Natural killer cell (primary cell): ENCODE data around the gene CDCA7. TPM values are rescaled to one million over a fixed set of nuclear protein-coding genes. Genes with fewer than 3 reads are reported as not detected.
A peak's percentile ranks its signal among the peaks of the same experiment; 100 is the strongest.

ENCODE experiments used
- ATAC-seq, 3 donors: fragments of 150-1000 bp in 2 of 3; fragments of 200-7000 bp in 1 of 3; cut with Tn5 transposase; 1 replicate in 1 of 3; 2 replicates in 2 of 3; pipeline ENCODE4 v1.10.0; 2021; ENCODE audit warnings: mild to moderate bottlenecking in 2 of 3, moderate library complexity in 2 of 3
- DNase-seq, 2 donors: peaks; one replicate each; pipeline versions ENCODE4 v3.0.0 to v3.0.0-alpha.2; 2013 to 2021; ENCODE audit warnings: mixed read lengths in 1 of 2
- H3K27ac ChIP-seq: one replicate; pipeline ENCODE4 v1.5.1; 2013; ENCODE audit warnings: mild to moderate bottlenecking, low read length
- H3K27me3 ChIP-seq: one replicate; pipeline ENCODE4 v1.6.1; 2013; ENCODE audit warnings: low read length; ENCODE audit not compliant: control insufficient read depth, insufficient read depth
- H3K36me3 ChIP-seq: one replicate; pipeline ENCODE4 v1.6.1; 2013; ENCODE audit warnings: low read length; ENCODE audit not compliant: control insufficient read depth, insufficient read depth
- H3K4me1 ChIP-seq: one replicate; pipeline ENCODE4 v1.6.1; 2013; ENCODE audit warnings: low read length; ENCODE audit not compliant: control insufficient read depth, insufficient read depth
- H3K4me3 ChIP-seq: one replicate; pipeline ENCODE4 v1.5.1; 2013; ENCODE audit warnings: low read length
- H3K9me3 ChIP-seq: one replicate; pipeline ENCODE4 v1.6.1; 2013; ENCODE audit warnings: low read length; ENCODE audit not compliant: control insufficient read depth, insufficient read depth
- H3K27ac Mint-ChIP-seq, 2 donors: one replicate each; pipeline ENCODE4 v1.8.0; 2022; ENCODE audit warnings: mild to moderate bottlenecking in 2 of 2, mixed read lengths in 2 of 2, moderate library complexity in 1 of 2
- H3K27me3 Mint-ChIP-seq, 2 donors: one replicate each; pipeline ENCODE4 v1.8.0; 2022; ENCODE audit warnings: low read depth in 2 of 2, mixed read lengths in 2 of 2
- H3K36me3 Mint-ChIP-seq: one replicate; pipeline ENCODE4 v1.8.0; 2022; ENCODE audit warnings: mixed read lengths
- H3K4me1 Mint-ChIP-seq, 2 donors: one replicate each; pipeline ENCODE4 v1.8.0; 2022; ENCODE audit warnings: mixed read lengths in 2 of 2
- H3K4me3 Mint-ChIP-seq: one replicate; pipeline ENCODE4 v1.8.0; 2022; ENCODE audit warnings: mild to moderate bottlenecking, moderate library complexity, mixed read lengths
- H3K9me3 Mint-ChIP-seq, 2 donors: one replicate each; pipeline ENCODE4 v1.8.0; 2022; ENCODE audit warnings: mixed read lengths in 2 of 2
- CTCF ChIP-seq: fragments of 200-600 bp; IDR thresholded peaks from one replicate; pipeline ENCODE4 v1.8.0; 2022; ENCODE audit warnings: antibody characterized with exemption
- WGBS: methylation state at CpG from one replicate; pipeline ENCODE4 v1.1.7; 2013; ENCODE audit warnings: missing lambda C conversion rate; ENCODE audit not compliant: insufficient coverage; 5-methylcytosine and 5-hydroxymethylcytosine counted together
- intact Hi-C: fragments of 100-400 bp; cut with micrococcal nuclease; formaldehyde crosslinking; loops from one replicate; pipeline ENCODE4 v1.14.2; 2022
- total RNA-seq, 4 donors: library from RNA; stranded (reverse); fragments of 120-200 nt in 1 of 4; gene quantifications; one replicate each; pipeline versions ENCODE4 v1.2.3 to v1.2.4, GENCODE V29; 2013 to 2022

CDCA7 gene
- total RNA-seq, 3 donors from 2014 or later (not counting 1 experiment from before 2014, with no cell fraction given) = 1.4 to 1.6 (median 1.5) TPM

- no peak for DNase-seq
- WGBS = 91% methylated on average over 4 of the region's 4 CpGs
- no peak overlapping the region for H3K27ac ChIP-seq
- TF ChIP-seq CTCF = no peak
- H3K4me3 ChIP-seq = no peak overlapping the region
- Mint-ChIP-seq H3K36me3 (no peaks in the 10 kb centered on the region), H3K9me3 (no peaks in the 10 kb centered on the region), H3K4me1 (peaks cover 4 to 6% of the 10 kb centered on the region in 2 donors), H3K27me3 (peaks cover 55 to 78% of the 10 kb centered on the region in 2 donors), H3K27ac (no peak overlapping the region), H3K4me3 (no peak overlapping the region)
- no peaks in the 10 kb centered on the region for H3K9me3 ChIP-seq
- H3K4me1 ChIP-seq = peaks cover 6% of the 10 kb centered on the region
- no peaks in the 10 kb centered on the region for H3K36me3 ChIP-seq
- intact Hi-C loops = no loop called here
- H3K27me3 ChIP-seq = peaks cover 6% of the 10 kb centered on the region
- ATAC-seq = no peak
Observed at GRCh38 chr2:173399229-173399628, 44.6 kb downstream of the CDCA7 start.

GRCh38 chr2:173400760-173401159 lies 46.1 kb downstream of the CDCA7 start:
- H3K27ac ChIP-seq = no peak overlapping the region
- WGBS = 23% methylated on average over 3 of the region's 4 CpGs
- Mint-ChIP-seq H3K36me3 (no peaks in the 10 kb centered on the region), H3K4me1 (peaks cover 4 to 6% of the 10 kb centered on the region in 2 donors), H3K4me3 (no peak overlapping the region), H3K9me3 (no peaks in the 10 kb centered on the region), H3K27ac (no peak overlapping the region), H3K27me3 (peaks cover 53 to 65% of the 10 kb centered on the region in 2 donors)
- TF ChIP-seq CTCF = no peak
- intact Hi-C loops = loop anchor here (5.0 kb wide), 1 partner anchor 677 kb away; no protein-coding TSS in a partner anchor
- H3K27me3 ChIP-seq = peaks cover 6% of the 10 kb centered on the region
- peak in 1 of 2 donors; percentile 36 for DNase-seq
- H3K36me3 ChIP-seq = no peaks in the 10 kb centered on the region
- H3K4me3 ChIP-seq = no peak overlapping the region
- ATAC-seq = no peak
- no peaks in the 10 kb centered on the region for H3K9me3 ChIP-seq
- peaks cover 6% of the 10 kb centered on the region for H3K4me1 ChIP-seq

- no peak for TF ChIP-seq CTCF
- Mint-ChIP-seq H3K27ac (no peak overlapping the region), H3K36me3 (no peaks in the 10 kb centered on the region), H3K27me3 (peaks cover 53 to 59% of the 10 kb centered on the region in 2 donors), H3K9me3 (no peaks in the 10 kb centered on the region), H3K4me3 (no peak overlapping the region), H3K4me1 (peaks cover 4 to 6% of the 10 kb centered on the region in 2 donors)
- ATAC-seq (no peak), DNase-seq (no peak)
- Histone ChIP-seq H3K4me3 (no peak overlapping the region), H3K27me3 (peaks cover 6% of the 10 kb centered on the region), H3K4me1 (peaks cover 6% of the 10 kb centered on the region), H3K9me3 (no peaks in the 10 kb centered on the region), H3K27ac (no peak overlapping the region), H3K36me3 (no peaks in the 10 kb centered on the region)
- intact Hi-C loops = loop anchor here (1.0 to 5.0 kb wide), 2 partner anchors 675 to 939 kb away; no protein-coding TSS in a partner anchor
- WGBS = 22% methylated on average over 7 of the region's 7 CpGs
Observed at GRCh38 chr2:173401716-173402326, 47.1 kb downstream of the CDCA7 start.
